ENCODE results near the gene IGF1R.

The IGF1R gene

GRCh38 chr15:98927022-98927421, 278.7 kb downstream of the IGF1R start:
- DNase-seq, result no peak

- DNase-seq, result no peak
These were observed 279.7 kb downstream of the IGF1R start for GRCh38 chr15:98927996-98928395.

GRCh38 chr15:98930576-98930975, 282.2 kb downstream of the IGF1R start:
- no peak for DNase-seq

- no peak for DNase-seq
These were observed 282.7 kb downstream of the IGF1R start for GRCh38 chr15:98931004-98931403.

DNA sequence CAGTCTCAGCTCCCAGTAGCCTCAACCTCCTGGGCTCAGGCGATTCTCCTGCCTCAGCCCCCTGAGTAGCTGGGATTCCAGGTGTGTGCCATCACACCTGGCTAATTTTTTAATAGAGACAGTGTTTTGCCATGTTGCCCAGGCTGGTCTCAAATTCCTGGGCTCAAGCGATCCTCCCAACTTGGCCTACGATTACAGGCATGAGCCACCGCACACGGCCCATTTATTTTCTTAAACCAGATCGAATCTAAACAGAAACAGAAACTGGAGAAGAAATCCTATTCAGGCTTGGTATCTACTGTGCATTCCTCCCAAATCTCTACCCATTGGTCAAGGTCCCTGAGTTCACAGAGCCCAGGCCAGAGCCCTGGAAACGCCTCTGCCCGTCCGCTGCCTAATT, 285.1 kb downstream of the IGF1R start:
- DNase-seq, result no peak

- DNase-seq, result no peak
These were observed 287.4 kb downstream of the IGF1R start for GRCh38 chr15:98935736-98936135.

DNA sequence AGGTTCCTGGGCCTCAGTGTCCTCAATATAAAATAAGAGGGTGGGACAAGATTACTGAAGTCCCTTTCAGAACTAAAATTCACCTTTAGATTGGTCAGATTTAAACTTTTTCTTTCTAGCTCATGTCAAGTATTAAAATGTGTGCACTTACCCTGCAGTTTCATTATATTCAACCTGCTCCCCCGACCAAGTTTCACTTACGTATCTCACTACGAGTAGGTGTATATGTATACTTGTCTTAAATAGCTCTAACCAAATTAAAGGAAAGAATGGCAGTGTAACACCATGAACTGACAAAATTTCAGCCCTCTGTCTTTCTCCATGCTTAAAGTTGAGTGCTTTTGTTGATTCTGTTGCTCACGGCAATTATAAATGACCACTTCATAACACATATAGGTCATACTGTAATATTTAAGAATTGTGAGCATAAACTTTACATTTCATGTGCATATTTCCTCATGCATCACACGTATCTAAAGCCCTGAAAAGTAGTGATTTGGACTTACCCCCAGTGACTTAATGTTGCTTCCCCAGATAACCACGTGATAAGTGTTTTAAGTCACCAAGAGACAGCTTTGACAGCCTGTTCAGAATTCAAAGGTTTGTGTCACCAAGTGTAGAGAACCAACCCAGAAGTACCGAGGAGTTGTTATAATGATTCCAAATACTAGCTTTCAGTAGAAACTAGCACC, 289.2 kb downstream of the IGF1R start:
- DNase-seq, result no peak

DNA sequence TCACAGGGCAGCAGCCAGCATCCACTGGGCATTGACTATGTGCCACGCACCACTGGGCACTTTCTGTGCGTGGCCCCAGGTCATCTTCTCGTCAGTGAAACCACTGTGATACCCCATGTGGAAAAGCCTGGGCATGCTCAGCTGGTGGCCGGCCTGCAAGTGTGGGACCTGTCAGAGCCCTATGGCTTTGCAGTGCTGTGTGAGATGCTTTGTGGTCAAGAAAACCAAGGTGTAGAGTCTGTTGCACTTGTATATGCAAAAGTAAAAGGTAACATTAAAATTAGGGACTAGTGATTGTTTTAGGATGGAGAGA, 289.7 kb downstream of the IGF1R start:
- no peak for DNase-seq

DNA sequence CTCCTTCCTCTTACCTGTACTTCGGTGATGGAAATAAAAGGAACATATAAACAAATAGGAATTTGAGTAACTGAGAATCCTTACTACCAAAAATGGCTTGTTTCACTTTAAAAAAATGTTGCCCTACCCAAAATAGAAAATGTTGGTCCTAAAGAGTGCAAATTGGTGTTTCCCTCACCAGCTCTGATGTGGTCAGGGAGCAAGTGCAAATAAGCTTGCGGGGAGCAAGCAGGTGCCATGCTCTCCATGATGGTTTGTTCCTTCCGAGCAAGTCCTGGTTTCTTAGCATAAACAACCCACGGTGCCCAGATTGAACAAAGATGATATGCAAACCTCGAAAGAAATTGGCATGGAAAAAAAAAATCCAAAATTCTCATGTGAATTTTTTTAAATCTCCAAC, 290.5 kb downstream of the IGF1R start:
- DNase-seq, result no peak

DNA sequence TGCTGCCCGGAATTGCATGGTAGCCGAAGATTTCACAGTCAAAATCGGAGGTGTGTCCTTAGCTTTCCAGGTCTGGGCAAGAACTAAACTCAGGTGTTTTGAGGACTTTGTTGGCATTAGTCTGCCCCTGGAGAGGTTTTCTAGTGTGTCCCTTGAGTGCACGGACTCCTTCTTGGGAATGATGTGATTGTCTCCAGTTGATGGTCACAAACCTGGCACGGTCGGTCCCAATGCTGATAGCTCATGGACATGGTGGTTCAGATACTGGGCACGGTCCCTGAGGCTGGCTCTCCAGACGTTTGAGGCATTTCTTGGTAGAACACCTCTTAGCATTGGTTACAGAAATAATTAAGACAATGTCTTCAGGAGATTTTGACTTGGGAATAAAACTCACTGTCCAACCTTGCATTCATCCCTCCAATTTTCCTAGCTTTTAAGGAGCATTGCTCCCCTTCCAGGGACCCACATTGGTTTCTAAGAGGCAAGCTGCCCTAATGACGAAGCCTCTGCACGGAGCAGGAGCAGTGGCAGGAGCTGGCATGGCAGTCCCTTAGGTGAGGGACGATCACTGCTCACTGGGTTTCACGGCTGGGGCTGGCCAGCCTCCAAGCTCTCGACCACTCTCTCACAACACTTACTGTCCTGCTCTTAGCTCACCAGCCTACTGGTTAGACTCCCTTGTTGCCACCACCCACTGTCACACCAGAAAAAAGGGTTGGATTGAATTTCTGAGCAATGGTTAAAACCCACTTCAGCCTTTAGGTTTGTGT, 291.2 kb downstream of the IGF1R start:
- no peak for DNase-seq

DNA sequence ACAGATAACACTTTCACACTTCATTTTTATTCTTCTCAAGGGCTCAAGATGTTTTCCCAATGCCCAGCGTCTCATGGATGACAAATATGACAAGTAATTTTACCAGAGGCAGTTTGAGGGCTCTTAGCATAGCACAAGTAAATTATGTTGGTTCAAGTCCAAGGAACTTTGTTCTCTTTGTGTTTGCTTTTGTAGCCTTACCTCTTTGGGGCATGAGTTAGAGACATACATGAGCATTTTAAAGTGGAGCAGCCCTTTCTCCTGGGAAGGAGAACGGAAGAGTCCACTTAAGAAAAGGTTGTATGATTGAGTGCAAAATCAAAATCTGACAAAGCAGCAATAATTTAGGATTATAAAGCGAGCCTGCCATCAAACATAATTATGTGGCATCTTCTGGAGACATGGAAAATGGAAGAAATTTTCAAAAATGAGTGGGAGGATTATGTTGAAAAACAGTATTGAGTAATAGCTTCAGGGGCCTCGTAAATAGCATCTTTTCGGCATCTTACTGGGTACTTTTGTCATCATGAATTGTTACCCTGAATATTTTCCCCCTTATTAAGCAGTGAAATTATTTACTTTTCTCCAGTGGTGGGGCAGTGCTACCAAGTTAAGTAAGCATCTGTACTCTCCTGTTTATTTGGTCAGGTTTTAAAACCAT, 293.4 kb downstream of the IGF1R start:
- DNase-seq, result no peak

- peak; percentile 60 for DNase-seq
These were observed 294.1 kb downstream of the IGF1R start for GRCh38 chr15:98942431-98942830.

DNA sequence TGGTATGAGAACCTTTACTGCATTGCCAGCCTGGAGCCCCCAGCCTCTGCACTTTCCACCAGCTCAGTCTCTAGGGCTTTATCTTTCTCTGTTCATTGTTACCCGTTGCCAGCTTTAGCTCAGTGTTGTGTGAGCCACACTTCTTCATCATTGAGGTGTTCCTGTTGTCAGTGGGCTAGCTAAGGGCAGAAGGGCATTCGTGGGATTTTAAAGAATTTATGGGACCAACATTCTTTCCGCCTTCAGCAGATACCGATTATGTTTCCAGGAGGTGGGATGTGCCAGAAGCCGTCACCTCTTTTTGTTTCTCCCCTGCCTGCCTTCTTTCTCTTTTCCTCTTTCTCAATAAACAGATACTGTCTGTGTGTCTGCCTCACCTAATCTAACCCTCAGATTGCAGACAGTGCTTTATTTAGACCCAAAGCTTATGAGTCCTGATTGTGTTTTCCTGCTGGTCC, 294.7 kb downstream of the IGF1R start:
- DNase-seq, result peak; percentile 58

DNA sequence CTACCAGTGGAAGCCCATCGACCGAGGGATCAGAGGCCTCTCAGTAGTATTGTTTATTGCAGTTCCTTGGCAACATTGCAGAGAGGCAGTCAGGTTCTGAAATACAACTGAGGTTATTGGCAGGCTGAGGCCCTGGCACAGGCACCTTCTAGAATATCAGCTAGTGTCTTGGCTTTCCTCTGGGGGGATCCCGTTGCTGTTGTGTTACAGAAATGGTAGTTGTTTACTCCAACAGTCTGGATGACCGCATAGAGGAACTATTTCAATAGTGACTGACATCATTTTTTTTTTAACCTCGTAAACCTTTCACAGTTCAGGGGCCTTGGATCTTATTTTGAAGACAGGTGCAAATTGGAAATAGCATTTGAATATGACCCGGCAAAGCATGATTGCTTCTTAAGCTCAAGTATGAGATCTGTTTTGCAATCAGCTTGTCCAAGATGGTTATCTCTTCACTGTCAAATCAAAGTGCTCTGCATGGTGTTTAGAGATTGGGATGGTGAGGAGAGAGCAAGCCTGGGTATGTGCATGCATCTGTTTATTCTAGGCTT, 295.3 kb downstream of the IGF1R start:
- peak; percentile 12 for DNase-seq

DNA sequence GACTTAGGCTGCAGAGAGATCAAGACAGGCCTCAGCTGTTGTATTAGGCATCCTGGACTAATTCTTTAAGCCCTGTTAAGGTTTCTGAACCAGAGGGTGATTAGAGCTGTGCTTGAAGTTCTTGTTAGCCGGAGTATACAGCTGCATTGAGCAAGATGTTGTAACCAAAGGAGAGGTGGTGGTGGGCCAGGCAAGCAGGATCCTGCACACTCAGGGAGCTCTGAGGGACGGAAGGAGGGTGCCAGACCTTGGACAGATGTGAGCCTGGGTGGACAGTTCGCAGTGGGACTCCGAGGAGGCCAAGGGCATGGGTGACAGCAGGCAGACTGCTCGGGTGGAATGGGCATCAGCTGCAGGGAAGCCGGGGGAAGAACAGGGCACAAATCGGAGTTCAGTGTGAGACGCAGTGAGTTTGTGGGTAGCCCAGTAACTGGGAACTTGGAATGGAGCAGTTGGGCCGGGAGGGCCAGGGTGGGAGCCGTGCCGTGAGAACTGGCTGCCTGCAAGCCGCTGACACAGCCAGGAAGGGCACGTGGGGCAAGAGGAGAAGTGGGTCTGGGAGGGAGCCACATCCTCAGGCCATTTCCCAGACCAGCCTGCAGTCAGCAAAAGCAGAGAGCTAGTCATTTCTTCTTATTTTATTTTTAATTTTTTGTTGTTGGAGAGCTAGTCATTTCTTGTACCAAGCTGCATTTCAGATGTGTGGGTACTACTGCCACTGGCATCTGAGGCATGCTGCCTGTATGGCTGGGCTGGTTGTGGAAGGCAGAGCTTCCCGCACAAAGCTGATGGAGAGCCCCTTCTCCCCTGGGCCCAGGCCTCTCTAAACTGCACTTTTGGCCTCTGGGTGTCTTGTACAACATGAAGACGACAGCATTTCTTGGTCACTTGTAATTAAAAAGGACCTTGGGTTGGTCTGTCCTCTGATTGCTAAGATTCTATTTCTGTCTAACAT, 298.2 kb downstream of the IGF1R start:
- DNase-seq, result no peak

DNA sequence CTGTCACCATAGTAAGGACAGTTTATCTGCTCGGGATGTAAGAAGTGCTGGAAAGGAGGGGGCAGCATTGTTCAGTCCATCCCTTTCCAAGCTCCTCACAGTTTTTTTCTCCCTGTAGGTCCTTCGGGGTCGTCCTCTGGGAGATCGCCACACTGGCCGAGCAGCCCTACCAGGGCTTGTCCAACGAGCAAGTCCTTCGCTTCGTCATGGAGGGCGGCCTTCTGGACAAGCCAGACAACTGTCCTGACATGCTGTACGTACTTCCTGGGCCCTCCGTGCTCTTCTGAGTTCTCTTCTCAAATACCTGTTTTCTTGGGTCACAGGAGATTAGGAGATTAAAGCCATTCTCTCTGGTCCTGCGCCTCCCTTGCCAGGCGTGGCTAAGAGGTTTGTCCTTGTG, 300.1 kb downstream of the IGF1R start:
- no peak for DNase-seq

DNA sequence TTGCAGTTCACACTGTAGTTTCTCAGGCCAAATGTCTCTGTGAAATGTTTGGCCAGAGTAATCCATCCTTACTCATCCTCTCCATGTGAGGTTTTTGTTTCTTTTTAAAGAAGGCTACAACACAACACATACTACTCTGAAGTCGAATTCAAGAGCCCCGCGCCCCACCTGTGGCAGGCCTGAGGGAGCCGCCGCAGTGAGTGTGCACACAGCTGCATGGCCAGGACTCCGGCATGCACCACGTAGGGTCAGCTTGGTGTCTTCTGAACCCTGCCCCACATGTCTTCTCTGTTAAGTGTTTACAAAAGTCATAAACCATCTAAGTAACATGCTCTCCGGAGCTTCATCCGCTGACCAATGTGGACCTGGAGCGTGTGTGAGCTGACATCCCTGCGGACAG, 300.6 kb downstream of the IGF1R start:
- no peak for DNase-seq

DNA sequence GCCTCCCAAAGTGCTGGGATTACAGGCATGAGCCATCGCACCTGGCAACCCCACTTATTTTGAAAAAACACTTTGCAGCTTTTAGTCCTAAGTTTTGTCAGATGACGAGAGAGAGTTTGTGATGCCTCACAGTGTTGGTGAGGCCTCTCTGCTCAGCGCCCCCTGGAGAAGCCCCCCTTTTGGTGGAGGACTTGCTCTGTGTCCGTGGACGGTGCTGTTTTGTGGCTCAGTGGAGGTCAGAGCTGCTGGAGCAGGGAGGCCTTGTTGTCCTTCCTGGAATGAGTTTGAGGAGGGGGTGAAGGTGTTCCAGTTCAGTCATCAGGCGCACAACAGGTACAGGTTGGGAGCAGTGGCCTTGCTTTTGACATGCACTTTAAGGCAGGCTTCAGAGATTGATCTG, 301.3 kb downstream of the IGF1R start:
- no peak for DNase-seq

DNA sequence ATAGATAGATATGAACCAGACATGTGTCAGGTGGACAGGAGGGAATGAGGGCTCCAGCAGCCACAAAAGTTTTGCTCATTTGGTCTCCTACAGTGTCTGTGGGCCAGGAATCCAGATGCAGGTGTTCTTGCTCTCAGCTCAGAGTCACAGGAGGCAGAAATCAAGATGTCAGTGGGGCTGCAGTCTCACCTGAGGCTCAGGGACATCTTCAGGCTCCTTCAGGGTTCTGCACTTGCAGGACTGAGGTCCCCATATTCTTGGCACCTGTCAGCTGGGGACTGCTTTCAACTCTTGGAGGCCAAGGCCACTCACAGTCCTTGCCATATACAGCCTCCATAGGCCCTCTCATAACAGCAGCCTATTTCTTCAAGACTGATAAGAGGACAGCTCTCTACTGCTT, 301.9 kb downstream of the IGF1R start:
- no peak for DNase-seq

GRCh38 chr15:98951004-98951403, 302.7 kb downstream of the IGF1R start:
- DNase-seq, result no peak

DNA sequence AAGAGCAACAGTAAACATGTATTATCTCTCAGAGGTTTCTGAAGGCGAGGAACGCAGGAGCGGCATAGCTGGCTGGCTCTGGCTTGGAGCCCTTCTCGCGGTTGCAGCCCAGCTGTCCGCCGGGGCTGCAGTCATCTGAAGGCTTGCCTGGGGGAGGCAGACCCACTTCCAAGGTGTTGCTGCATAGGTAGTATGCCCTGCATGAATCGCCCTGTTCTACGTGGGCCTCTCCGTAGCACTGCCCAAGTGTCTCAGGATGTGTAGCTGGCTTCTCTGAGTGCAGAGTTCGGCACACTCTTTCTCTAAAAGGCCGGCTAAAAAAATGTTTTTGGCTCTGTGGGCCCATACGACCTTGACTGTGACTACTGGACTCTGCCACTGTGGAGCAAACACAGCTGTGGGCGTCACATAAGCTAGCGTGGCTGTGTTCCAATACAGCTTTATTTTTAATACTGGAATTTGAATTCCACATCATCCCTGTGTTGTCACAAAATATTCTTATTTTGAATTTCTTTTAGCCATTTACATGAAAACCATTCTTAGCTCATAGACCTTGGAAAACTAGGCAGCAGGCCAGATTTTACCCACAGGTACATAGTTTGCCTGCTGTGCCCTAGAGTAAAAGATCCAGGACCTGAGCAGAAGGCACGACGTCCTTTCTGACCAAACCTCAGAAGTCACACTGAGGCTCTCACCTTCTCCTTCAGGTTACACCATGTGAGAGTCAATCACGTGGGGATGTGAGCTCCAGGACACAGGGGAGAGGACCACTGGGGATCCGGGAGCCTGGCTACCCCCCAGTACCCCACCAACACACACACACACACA, 303.4 kb downstream of the IGF1R start:
- DNase-seq, result no peak

- no peak for DNase-seq
These were observed 304.1 kb downstream of the IGF1R start for GRCh38 chr15:98952381-98952803.

Data from fibroblast of skin of right quadriceps (primary cell).